GM21528 (cell line): ENCODE measurements around the gene CMIP.

Source experiments
- ATAC-seq: cut with Tn5 transposase; IDR thresholded peaks from one replicate; pipeline ENCODE4 v1.9.1; 2021; ENCODE audit warnings: mild to moderate bottlenecking, moderate library complexity; ENCODE audit not compliant: unreplicated experiment, low FRiP score

CMIP gene

GRCh38 chr16:81526199-81526598, 81.6 kb downstream of the CMIP start:
- ATAC-seq, result no peak

GRCh38 chr16:81526935-81527334, 82.3 kb downstream of the CMIP start:
- ATAC-seq, result no peak

GRCh38 chr16:81527477-81528178, 83.0 kb downstream of the CMIP start:
- no peak for ATAC-seq

DNA sequence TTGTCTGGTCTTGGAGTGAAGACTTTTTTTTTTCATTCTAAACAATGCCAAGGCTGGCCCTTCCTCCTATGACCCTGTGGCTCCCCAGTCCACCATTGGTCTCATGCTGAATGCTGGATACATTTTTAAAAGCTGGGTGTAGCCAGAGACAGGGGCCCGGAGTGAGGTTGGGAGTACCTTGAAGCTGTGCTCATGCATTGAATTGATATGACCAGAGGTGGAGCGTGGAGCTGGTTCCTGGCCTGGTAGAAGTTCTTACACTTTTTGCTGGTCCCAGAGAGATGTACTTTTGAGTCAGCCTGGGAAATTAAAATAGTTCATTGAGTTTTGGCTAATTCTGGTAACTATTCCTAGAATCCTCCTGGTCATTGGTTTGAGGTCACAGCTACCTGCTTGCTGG, 83.6 kb downstream of the CMIP start:
- ATAC-seq, result no peak

GRCh38 chr16:81530296-81530721, 85.7 kb downstream of the CMIP start:
- no peak for ATAC-seq

DNA sequence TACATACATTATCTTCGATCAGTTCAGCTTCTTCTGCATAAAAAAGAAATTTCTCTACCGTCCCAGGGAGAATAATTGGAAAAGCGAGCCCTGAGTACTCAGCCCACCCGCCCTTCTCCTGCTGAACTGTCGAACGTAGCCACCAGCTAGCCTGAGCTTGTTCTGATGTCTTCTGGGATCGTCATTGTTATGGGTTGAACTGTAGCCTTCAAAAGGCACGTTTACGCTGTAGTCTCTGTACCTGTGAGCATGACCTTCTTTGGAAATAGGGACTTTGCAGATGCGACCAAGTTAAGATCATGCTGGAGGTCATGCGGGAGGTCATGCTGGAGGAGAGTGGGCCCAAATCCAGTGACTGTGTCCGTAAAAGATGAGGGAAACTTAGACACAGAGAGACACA, 86.2 kb downstream of the CMIP start:
- ATAC-seq, result no peak

GRCh38 chr16:81531419-81531821, 86.8 kb downstream of the CMIP start:
- no peak for ATAC-seq

GRCh38 chr16:81532491-81533174, 88.0 kb downstream of the CMIP start:
- ATAC-seq, result no peak

DNA sequence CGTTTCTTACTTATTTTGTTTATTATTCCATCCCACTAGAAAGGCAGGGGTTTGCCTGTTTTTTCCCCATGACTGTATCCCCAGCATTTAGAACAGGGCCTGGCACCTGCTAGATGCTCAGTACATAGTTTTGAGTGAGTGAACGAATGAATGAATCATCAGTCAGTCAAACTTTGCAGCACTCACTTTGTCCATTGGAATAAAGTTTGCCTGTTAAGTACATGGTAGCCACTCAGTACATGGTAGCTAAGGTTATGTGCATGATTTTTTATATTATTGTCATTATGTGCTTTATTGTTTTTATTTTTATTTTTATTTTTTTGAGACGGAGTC, 88.5 kb downstream of the CMIP start:
- no peak for ATAC-seq

GRCh38 chr16:81535679-81536360, 91.2 kb downstream of the CMIP start:
- no peak for ATAC-seq

GRCh38 chr16:81536648-81537047, 92.0 kb downstream of the CMIP start:
- no peak for ATAC-seq

GRCh38 chr16:81537721-81538561, 93.3 kb downstream of the CMIP start:
- no peak for ATAC-seq

DNA sequence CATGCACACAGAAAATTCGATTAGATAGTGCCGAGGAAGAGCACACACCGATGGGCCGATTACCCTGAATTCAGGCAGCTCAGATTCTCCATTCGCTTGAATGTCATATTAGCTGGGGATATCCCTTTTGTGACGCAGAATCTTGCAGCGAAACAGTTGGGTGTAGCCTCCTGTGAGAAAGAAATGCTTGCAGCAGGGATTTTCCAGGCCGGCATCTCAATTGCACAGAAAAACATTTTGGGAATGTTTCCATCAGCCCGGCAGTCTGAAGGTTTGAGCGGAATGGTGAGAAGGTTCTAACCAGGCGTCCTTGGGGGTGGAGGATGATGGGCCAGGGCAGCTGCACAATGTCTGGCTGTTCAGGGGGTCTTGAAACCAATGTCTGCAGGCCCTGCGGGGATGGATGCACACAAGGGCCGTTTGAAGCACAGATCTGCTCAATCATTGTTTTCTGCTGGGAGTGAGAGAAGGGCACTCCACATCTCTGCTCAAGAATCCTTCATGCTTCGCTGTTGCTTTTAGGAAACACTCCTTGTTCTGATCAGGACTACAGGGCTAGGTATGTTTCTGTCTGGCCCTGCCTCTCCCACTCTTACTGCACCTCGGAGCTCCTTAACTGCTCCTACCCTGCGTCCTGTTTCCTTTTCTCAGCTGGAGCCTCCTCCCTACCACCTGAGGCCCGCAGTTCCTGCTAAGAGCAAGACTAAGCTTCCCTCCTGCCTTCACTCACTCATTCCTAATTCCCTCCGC, 94.6 kb downstream of the CMIP start:
- ATAC-seq, result no peak

DNA sequence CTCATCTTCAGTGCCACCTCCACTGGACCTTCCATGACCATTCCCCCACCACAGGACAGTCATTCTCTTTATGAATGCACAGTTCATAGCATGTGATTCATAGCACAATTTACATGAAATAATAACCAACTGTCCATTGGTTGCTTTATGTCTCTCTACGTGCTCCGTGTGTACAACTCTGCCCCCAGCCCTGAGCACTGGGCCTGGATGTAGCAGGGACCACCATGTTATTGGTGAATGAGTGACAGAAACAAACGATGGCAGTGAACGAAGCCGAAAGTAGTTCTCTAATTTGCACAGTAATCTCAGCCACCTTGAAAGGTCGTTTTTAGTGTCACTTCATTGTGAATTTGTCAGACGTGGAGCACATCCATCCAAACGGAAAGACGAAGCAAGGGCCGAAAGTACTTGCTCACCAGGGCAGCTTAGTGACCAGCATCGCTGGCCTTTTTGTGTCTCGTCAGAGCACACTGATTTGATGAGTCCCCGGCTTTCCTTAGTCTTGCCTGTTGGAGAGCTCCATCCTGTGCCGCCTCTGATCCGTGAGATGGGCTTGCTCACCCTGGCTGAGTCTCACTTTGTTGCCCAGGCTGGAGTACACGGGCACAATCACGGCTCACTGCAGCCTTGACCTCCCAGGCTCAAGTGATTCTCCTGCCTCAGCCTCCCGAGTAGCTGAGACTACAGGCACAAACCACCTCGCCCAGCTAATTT, 95.3 kb downstream of the CMIP start:
- no peak for ATAC-seq

- ATAC-seq, result no peak
Observed at GRCh38 chr16:81541314-81541713, 96.7 kb downstream of the CMIP start.

GRCh38 chr16:81542609-81543570, 98.3 kb downstream of the CMIP start:
- no peak for ATAC-seq

- ATAC-seq, result no peak
Observed at GRCh38 chr16:81543571-81543970, 99.0 kb downstream of the CMIP start.

DNA sequence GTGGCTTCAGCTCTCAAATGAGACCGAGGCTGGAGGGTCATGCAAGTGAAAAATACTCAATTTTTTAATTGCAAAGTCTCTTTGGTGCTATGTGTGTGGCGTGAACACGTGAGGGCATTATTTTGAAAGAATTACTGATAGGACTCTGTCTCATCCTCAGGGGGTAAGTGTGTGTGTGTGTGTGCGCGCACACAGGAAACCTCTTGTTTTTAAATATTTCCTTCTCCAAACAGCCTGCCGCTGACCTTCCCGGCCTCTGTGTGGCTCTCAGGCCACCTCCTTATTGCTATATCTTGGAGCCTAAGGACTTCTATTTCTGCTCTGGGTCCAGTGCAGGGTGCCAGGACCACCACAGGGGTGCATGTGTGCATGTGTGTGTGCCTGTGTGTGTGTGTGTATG, 99.7 kb downstream of the CMIP start:
- ATAC-seq, result no peak
